Ammon's horn (tissue), 1 donor: ENCODE results near the gene TPRG1L.

Source experiments
- DNase-seq: peaks from one replicate; pipeline ENCODE4 v3.0.0-alpha.2; 2016; ENCODE audit warnings: low spot score

The TPRG1L gene

DNA sequence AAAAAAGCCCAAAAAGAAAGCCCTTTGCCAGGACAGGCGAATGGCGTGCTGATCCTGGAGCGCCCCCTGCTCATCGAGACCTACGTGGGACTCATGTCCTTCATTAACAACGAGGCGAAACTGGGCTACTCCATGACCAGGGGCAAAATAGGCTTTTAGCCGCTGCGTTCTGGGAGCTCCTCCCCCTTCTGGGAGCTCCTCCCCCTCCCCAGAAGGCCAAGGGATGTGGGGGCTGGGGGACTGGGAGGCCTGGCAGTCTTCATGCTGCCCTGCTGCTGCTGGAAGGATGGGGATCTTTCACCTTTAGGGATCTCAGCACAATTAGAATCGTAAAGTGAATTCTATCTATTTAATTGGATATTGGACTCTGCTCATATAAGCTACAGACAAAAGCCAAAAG lies 3.6 kb downstream of the TPRG1L start:
- DNase-seq: no peak

GRCh38 chr1:3629561-3630160 lies 4.8 kb downstream of the TPRG1L start:
- no peak for DNase-seq

- DNase-seq: no peak
Measured at GRCh38 chr1:3630161-3630611, 5.4 kb downstream of the TPRG1L start.

GRCh38 chr1:3630914-3631313 lies 6.1 kb downstream of the TPRG1L start:
- no peak for DNase-seq

DNA sequence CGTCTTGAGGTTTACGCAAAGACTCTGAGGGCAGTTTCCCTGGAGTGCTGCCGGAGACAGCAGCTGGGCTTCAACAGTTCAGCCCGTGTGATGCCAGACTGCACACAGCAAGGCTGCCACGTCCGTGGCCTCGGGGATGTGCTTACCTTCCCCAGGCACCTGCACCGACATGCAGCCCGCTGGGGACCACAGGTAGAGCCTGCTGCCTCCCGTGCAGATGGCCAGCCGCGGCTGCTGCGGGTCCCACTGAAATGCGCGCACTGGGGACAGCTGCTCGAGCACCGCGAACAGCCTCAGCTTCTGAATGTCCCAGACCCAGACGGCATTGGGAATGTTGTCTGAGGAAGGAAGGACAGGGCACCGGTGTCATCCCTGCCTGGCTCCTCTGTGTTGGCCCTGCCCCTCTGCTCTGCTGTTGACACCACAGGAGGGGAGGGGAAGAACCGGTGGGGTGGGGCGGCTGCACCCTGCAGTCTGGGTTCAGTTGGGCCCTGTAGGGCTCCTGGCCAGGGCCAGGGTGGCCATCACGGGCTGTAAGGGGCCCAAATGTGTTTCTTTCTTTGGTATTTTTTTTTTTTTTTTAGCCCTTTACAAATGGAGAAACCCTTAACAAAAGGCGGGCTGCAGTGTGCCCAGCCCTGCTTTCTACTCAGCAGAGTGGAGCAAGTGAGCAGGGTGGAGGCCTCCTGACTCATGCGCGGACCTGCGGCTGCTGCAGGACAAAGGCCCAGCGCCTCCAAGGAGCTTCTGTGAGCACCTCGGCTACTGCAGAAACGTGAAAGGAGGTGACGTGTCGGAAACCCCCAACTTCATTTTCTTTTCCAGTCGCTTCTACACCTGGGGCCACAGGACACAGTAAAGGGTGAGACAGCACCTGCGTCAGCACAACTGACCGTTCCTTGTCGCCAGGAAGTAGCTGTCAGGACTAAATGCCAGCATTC lies 6.8 kb downstream of the TPRG1L start:
- DNase-seq: no peak

DNA sequence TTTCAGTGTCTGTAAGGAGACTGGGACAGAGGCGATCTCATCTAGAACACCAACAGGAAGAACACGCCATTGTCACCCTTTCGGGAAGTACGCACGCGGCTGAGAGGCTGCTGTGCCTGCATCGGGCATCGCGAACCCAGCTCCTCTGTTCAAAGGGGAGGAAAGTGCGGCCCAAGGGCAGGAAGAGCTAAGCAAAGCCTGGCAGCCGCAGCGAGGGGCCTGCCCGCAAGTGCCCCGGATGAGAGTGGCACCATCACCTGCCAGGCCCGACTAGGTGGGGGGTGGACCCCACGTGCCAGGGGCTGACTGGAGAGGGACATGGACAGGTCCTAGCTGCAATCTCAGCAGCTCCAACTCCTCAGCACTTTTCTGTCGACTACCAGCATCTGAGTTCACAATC lies 7.5 kb downstream of the TPRG1L start:
- no peak for DNase-seq

DNA sequence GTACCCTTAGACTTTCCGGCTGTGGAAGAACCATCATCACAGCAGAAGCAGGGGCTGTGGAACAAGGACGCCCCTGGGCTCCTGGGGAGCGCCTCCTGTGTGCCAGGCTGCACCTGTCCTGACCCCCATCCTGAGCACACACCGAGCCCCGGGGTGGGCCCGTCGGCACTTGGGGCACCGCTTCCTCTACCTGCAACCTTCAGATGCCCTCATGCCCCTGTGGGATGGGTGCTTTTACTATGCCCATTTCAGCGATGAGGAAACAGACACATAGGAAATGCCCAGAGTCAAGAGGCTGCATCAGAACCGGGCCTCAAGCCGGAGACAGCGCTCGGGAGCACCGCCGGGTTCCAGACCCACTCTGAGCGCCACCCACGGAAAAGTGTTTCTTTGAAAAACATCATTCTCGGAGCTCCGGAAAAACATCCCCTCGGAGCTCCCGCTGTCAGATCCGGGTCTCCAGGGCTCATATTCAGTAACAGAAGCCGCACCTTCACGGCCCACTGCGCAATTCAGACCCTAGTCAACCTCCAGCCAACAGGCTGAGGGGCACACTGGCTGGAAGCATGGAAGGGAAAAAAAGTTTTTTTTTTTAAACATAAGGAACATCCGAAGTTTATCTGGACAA lies 8.0 kb downstream of the TPRG1L start:
- DNase-seq: no peak

DNA sequence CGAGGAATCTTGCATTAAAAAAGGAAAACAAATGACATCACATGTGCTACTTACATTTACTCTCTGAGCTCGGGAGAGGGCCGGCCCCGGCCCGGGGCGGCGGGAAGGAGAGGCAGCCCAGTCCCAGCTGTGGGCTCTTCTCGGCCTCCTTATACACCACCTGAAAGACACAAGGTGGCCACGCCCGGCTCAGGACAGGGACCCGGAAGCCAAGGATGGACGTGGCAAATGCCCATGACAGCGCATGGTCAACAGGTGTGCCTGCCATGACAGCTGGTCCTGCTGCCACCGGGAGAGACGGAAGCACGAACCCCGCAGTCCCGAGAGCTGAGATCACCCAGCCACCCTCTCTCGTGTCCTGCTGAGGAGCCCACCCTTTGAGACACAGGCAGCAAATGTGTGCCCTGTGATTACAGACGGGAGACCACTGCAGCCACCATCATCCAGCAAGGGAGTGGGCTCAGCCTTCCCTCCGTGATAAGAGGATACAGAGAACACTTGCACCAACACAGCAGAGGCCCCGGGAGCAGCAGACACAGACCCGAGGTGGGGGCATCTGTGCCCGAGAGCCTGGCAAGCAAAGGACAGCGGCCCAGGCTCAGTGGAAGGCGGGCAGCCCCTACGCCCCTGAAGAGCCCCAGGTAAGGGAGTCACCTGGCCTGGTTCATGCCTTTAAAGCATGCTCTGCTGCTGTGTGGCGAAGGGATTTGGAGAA lies 8.7 kb downstream of the TPRG1L start:
- no peak for DNase-seq

DNA sequence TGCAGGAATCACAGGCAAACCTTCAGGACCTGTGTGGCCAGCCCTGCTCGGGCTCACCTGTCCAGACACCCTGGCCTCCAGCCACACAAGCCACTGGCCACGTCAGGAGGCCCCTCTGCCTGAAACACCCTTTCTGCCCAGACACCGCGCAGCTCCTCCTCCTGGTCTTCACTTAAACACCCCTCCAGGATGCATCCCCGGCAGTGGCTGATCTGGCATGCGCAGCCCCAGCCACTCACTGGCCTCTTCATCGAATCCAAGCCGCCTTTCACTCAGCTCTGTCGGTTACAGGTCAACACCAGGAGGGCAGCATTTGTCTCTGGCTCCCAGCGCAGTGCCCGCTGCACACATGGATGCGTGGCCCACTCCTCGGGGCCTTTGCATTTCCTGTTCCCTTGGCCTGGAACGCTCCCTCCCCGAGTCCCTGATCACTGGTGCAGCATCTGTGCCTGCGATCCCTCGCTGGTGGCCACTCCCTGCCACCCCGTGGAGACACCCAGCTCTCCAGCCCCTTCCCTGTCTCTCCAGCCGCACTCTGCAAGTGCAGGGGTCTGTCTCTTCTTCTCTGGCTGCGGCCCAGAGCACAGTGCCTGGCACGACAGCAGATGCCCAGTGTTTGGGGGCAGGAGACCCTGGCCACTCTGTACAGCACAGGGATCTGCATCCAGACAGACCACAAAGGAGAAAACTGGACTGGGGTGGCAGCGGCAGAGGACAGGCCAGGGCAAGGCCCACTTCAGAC lies 9.4 kb downstream of the TPRG1L start:
- no peak for DNase-seq

DNA sequence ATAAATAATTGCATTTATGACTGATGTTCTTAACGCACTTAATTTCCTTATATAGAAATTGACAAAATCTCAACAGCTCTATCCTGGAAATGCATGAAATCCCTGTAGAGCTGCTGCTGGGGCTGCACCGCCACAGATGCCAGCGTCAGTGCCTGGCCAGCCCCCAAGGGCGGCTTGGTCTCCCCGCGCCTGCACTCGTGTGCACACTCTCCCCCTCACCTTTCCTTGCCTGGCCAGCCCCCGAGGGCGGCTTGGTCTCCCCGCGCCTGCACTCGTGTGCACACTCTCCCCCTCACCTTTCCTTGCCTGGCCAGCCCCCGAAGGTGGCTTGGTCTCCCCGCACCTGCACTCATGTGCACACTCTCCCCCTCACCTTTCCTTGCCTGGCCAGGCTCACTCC lies 11.3 kb downstream of the TPRG1L start:
- DNase-seq: no peak

GRCh38 chr1:3636531-3636930 lies 11.7 kb downstream of the TPRG1L start:
- DNase-seq: no peak

DNA sequence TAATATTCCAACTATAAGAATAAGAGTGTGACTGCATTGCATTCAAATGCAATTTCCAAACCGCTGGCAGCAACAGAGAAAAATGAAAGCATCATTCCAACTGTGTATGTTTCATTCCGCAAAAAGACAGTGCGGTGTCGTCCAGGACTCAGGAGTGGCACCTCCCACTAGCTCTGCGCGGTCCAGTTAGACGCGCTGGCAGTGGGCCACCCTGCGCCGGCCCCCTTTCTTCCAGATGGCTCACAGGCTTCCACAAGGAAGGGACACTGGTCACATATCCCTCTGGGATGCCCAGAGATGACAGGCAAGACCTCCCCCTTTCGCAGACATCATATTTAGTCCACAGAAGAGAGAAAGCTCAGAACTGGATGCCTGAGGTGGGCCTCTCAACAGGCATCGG lies 13.2 kb downstream of the TPRG1L start:
- DNase-seq: no peak

DNA sequence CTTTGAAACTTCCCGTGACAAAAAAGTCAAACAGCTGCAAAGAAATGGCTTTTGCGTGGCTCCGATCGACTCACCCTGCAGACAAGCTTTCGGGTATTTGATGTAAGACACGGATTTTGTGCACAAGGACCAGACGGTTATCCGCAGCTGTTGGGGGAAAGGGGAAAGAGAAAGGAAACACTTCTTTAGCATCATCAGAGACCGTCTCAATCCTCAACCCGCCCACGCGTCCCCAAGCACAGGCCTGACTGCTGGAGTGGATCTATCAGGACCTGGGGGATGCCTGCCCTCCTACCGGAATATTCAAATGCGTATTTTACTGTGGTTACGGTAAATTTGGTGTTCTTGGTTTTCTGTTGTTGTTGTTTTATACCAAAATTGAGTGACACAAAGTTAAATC lies 13.9 kb downstream of the TPRG1L start:
- no peak for DNase-seq

GRCh38 chr1:3639397-3639911 lies 14.6 kb downstream of the TPRG1L start:
- DNase-seq: no peak

GRCh38 chr1:3640121-3640837 lies 15.5 kb downstream of the TPRG1L start:
- no peak for DNase-seq

DNA sequence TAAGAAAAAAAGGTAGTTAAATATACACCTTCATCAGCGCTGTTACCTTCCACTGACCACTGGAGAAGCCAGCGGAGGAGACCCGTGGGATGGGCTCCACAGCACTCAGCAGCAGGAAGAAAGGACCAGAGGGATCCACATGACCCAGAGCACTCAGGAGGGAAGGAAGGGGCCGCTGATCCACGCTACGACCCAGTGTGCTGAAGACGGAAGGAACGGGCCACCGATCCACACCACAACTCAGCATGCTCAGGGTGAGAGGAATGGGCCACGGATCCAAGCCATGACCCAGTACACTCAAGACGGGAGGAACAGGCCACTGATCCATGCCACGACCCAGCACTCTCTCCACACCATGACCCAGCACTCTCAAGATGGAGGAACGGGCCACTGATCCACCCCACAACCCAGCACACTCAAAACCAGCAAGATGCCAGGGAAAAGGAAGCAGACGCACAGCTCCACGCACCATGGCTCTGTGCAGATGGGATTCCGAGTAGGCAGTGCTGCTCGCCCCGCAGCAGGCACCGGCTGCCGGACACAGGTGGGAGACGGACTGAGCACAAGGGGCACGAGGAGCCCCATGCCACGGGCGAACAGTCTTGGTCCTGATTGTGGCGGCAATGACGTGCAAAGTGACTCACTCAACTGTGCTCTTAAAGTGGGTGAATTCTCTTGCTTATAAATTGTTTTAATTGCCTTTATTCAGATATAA lies 16.4 kb downstream of the TPRG1L start:
- no peak for DNase-seq

GRCh38 chr1:3641816-3642215 lies 17.0 kb downstream of the TPRG1L start:
- DNase-seq: no peak

DNA sequence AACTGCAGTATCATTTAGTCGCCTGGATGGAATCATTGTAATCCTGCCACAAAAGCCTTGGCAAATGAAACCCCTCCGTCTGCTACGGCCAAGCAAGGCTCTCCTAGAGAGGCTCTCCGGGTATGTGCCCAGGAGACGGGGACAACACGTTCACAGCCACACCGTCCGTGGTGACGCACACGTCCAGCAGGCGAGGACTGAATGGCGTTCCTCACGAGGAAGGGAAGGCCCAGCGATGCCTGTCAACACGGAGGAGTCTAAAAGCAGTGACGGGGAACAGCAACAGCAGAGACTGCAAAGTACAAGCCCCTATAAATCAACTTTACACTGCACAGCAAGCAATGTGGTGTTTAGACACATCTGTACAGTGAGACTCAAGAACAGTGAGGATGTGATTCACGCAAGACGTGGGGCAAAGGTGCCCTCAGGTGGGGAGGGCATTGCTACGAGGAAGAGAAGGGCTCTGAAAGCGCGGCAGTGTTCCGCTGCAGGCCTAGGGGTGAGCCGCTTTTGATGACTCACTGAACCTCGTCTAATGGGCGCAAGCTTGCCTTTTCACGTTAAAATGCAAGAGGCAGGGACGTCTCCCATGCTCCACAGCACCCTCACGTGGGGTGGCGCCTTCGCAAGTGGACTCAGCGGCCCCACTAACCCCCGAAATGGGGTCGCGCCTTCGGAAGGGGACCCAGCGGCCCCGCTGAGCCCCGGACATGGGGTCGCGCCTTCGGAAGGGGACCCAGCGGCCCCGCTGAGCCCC lies 18.3 kb downstream of the TPRG1L start:
- no peak for DNase-seq

DNA sequence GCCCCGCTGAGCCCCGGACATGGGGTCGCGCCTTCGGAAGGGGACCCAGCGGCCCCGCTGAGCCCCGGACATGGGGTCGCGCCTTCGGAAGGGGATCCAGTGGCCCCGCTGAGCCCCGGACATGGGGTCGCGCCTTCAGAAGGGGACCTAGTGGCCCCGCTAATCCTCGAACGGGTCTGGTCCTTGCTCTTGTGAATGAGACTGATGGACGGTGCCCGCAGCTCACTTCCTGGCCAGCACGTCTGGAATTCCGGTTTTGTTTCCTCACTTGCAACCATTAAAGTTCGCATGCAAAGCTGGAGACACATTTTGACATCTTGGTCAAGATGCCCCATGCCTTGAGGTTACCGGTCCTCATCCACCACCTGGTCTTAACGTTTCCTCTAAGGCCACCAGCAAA lies 19.5 kb downstream of the TPRG1L start:
- no peak for DNase-seq
